ENCODE results near the gene TPCN1. TPM values are rescaled to one million over a fixed set of nuclear protein-coding genes. Genes with fewer than 3 reads are reported as not detected.

The TPCN1 gene
- total and polyA plus RNA-seq, 2 experiments from 2014 or later = 13.4 to 24.2 TPM

Other genes with a start within 250 kb of the TPCN1 start
- not detected in 2 replicates for gene OAS2, start 242.9 kb upstream of the TPCN1 start, total RNA-seq
- not detected in 2 replicates for gene OAS2, start 242.9 kb upstream of the TPCN1 start, polyA plus RNA-seq
- gene DTX1, start 164.7 kb upstream of the TPCN1 start, total RNA-seq = 0.18 and 0.48 TPM in 2 replicates
- gene DTX1, start 164.7 kb upstream of the TPCN1 start, polyA plus RNA-seq = 0.46 TPM in 1 of 2 replicates, not detected in the other
- gene RASAL1, start 85.7 kb upstream of the TPCN1 start, total RNA-seq = 0.32 and 0.33 TPM in 2 replicates
- 0.24 TPM in 1 of 2 replicates, not detected in the other for gene RASAL1, start 85.7 kb upstream of the TPCN1 start, polyA plus RNA-seq
- gene CFAP73, start 71.7 kb upstream of the TPCN1 start, total RNA-seq = not detected in 2 replicates
- gene CFAP73, start 71.7 kb upstream of the TPCN1 start, polyA plus RNA-seq = not detected in 2 replicates
- gene DDX54, start 36.0 kb upstream of the TPCN1 start, total RNA-seq = 72.6 and 148 TPM in 2 replicates
- gene DDX54, start 36.0 kb upstream of the TPCN1 start, polyA plus RNA-seq = 49.2 and 59.7 TPM in 2 replicates
- gene RITA1, start 35.7 kb upstream of the TPCN1 start, total RNA-seq = 40.7 and 44.4 TPM in 2 replicates
- 36.1 and 39.7 TPM in 2 replicates for gene RITA1, start 35.7 kb upstream of the TPCN1 start, polyA plus RNA-seq
- gene SLC8B1, start 113.6 kb downstream of the TPCN1 start, total RNA-seq = 2.5 and 5.8 TPM in 2 replicates
- 4.0 and 4.3 TPM in 2 replicates for gene SLC8B1, start 113.6 kb downstream of the TPCN1 start, polyA plus RNA-seq
- 11.7 and 14.3 TPM in 2 replicates for gene PLBD2, start 137.1 kb downstream of the TPCN1 start, total RNA-seq
- 13.6 and 17.3 TPM in 2 replicates for gene PLBD2, start 137.1 kb downstream of the TPCN1 start, polyA plus RNA-seq
- not detected in 2 replicates for gene SDS, start 182.4 kb downstream of the TPCN1 start, total RNA-seq
- not detected in 2 replicates for gene SDS, start 182.4 kb downstream of the TPCN1 start, polyA plus RNA-seq
- gene SDSL, start 200.9 kb downstream of the TPCN1 start, total RNA-seq = 4.5 and 14.6 TPM in 2 replicates
- 13.2 and 23.1 TPM in 2 replicates for gene SDSL, start 200.9 kb downstream of the TPCN1 start, polyA plus RNA-seq

All from cardiac muscle cell (in vitro differentiated cells and primary cell).